ENCODE data around the gene CSRNP3. TPM values are rescaled to one million over a fixed set of nuclear protein-coding genes. Genes with fewer than 3 reads are reported as not detected.

Gene CSRNP3
- total and polyA plus RNA-seq, 2 donors (not counting 1 experiment from before 2014, with no cell fraction given), result not detected

DNA sequence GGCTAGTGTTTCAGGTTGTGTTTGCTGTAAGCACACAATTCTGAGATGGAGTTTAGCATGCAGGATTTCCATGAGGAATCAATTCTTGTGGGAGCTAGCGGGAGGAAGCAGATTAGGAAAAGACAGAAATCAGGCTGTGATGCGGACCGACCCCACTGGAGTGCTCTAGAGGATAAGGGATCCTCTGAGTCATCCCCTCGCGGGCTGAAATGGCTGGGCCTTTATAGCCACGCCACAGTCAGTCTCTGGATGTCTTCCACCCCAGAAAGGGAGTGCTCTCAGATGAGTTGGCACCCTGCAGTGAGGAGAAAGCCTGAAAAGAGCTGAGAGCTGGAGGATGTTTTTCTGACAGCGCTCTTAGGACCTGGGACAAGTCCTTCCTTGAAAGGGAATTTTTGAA, 222.1 kb downstream of the CSRNP3 start:
- no peak for DNase-seq
- no peak overlapping the region for H3K27ac Mint-ChIP-seq
- 97% methylated on average over 6 of the region's 7 CpGs for WGBS (ENCODE audit: insufficient coverage)
- no peaks in the 10 kb centered on the region for H3K4me1 Mint-ChIP-seq
- H3K9me3 Mint-ChIP-seq (ENCODE audit: insufficient read depth), result no peaks in the 10 kb centered on the region
- Histone ChIP-seq H3K79me2 (ENCODE audit: control insufficient read depth, insufficient read depth, low read length) (no peaks in the 10 kb centered on the region), H3K27me3 (replicated peaks in 1 of 4; ENCODE audit: control extremely low read depth in 1 of 4, control insufficient read depth in 3 of 4, insufficient read depth in 4 of 4, low read length in 3 of 4) (no peaks in the 10 kb centered on the region), H3K27ac (ENCODE audit: low read length in 2 of 2) (no peak overlapping the region), H3K4me3 (ENCODE audit: control extremely low read depth in 1 of 5, extremely low read depth in 1 of 5, insufficient read depth in 1 of 5, low read depth in 2 of 5, low read length in 4 of 5) (no peak overlapping the region), H3K9ac (ENCODE audit: low read length) (no peak overlapping the region), H3K4me1 (ENCODE audit: control insufficient read depth in 2 of 2, insufficient read depth in 2 of 2, low read length in 2 of 2) (no peaks in the 10 kb centered on the region), H3K4me2 (replicated peaks; ENCODE audit: low read depth, low read length, poor library complexity, severe bottlenecking) (no peak overlapping the region), H3K9me3 (ENCODE audit: control extremely low read depth in 1 of 3, control insufficient read depth in 2 of 3, insufficient read depth in 1 of 3, low read length in 2 of 3) (no peaks in the 10 kb centered on the region), H4K20me1 (ENCODE audit: control insufficient read depth, insufficient read depth, low read length, poor library complexity, severe bottlenecking) (no peaks in the 10 kb centered on the region), H2AFZ (ENCODE audit: insufficient read depth, low read depth, low read length, poor library complexity, severe bottlenecking) (no peak overlapping the region), H3K36me3 (replicated peaks in 1 of 2; ENCODE audit: control extremely low read depth in 1 of 2, control insufficient read depth in 1 of 2, extremely low read depth in 1 of 2, insufficient read depth in 2 of 2, low read length in 1 of 2) (no peaks in the 10 kb centered on the region)
- intact Hi-C loops (cut with micrococcal nuclease), result loop anchor here (10.0 kb wide), 2 partner anchors 127 to 697 kb away; no protein-coding TSS in a partner anchor
- no peak for ATAC-seq (ENCODE audit: low read depth)
- no peak overlapping the region for H3K4me3 Mint-ChIP-seq
- ChIA-PET POLR2A (no interaction called here), CTCF (interaction anchor here (2.1 kb wide), 1 partner anchor 183 kb away, joined by 6 read pairs; no protein-coding TSS in a partner anchor)
- TF ChIP-seq, protein P1, sequence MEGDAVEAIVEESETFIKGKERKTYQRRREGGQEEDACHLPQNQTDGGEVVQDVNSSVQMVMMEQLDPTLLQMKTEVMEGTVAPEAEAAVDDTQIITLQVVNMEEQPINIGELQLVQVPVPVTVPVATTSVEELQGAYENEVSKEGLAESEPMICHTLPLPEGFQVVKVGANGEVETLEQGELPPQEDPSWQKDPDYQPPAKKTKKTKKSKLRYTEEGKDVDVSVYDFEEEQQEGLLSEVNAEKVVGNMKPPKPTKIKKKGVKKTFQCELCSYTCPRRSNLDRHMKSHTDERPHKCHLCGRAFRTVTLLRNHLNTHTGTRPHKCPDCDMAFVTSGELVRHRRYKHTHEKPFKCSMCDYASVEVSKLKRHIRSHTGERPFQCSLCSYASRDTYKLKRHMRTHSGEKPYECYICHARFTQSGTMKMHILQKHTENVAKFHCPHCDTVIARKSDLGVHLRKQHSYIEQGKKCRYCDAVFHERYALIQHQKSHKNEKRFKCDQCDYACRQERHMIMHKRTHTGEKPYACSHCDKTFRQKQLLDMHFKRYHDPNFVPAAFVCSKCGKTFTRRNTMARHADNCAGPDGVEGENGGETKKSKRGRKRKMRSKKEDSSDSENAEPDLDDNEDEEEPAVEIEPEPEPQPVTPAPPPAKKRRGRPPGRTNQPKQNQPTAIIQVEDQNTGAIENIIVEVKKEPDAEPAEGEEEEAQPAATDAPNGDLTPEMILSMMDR (IDR thresholded peaks at IDR 0.05), result no peak
- no peak for TF ChIP-seq EZH2 (IDR thresholded peaks at IDR 0.05; ENCODE audit: borderline replicate concordance, insufficient read depth, low read depth, low read length, poor library complexity, severe bottlenecking)
- peaks cover 11% of the 10 kb centered on the region for H3K27me3 Mint-ChIP-seq

DNA sequence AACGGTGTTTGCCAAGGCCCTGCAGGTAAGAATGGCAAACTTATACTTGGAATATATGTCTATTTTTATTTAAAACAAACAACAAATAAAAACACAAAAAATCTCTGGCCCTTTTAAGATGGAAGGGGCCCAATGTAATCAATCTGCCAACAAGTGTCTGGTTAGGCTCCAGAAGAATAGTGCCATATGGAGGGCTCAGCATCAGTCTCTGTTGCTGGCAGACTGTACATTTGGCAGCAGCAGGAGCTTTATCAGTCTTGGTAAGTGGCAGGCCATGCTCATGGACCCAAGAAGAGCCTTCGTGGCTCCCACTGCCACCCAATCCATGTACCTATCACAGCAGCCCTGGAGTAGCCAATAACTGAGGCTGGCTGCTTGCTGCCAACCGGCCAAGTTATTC, 223.4 kb downstream of the CSRNP3 start:
- ChIA-PET POLR2A (no interaction called here), CTCF (interaction anchor here (1.3 to 2.1 kb wide), 2 partner anchors 9 to 182 kb away, joined by 3 to 6 read pairs; no protein-coding TSS in a partner anchor)
- ATAC-seq (ENCODE audit: low read depth) (no peak), DNase-seq (no peak)
- Mint-ChIP-seq H3K9me3 (ENCODE audit: insufficient read depth) (no peaks in the 10 kb centered on the region), H3K4me3 (no peak overlapping the region), H3K4me1 (no peaks in the 10 kb centered on the region), H3K27me3 (peaks cover 3% of the 10 kb centered on the region), H3K27ac (no peak overlapping the region)
- Histone ChIP-seq H3K27ac (ENCODE audit: low read length in 2 of 2) (no peak overlapping the region), H2AFZ (ENCODE audit: insufficient read depth, low read depth, low read length, poor library complexity, severe bottlenecking) (no peak overlapping the region), H3K27me3 (replicated peaks in 1 of 4; ENCODE audit: control extremely low read depth in 1 of 4, control insufficient read depth in 3 of 4, insufficient read depth in 4 of 4, low read length in 3 of 4) (no peaks in the 10 kb centered on the region), H3K9me3 (ENCODE audit: control extremely low read depth in 1 of 3, control insufficient read depth in 2 of 3, insufficient read depth in 1 of 3, low read length in 2 of 3) (no peaks in the 10 kb centered on the region), H3K9ac (ENCODE audit: low read length) (no peak overlapping the region), H3K36me3 (replicated peaks in 1 of 2; ENCODE audit: control extremely low read depth in 1 of 2, control insufficient read depth in 1 of 2, extremely low read depth in 1 of 2, insufficient read depth in 2 of 2, low read length in 1 of 2) (no peaks in the 10 kb centered on the region), H3K4me2 (replicated peaks; ENCODE audit: low read depth, low read length, poor library complexity, severe bottlenecking) (no peak overlapping the region), H4K20me1 (ENCODE audit: control insufficient read depth, insufficient read depth, low read length, poor library complexity, severe bottlenecking) (no peaks in the 10 kb centered on the region), H3K4me1 (ENCODE audit: control insufficient read depth in 2 of 2, insufficient read depth in 2 of 2, low read length in 2 of 2) (no peaks in the 10 kb centered on the region), H3K4me3 (ENCODE audit: control extremely low read depth in 1 of 5, extremely low read depth in 1 of 5, insufficient read depth in 1 of 5, low read depth in 2 of 5, low read length in 4 of 5) (no peak overlapping the region), H3K79me2 (ENCODE audit: control insufficient read depth, insufficient read depth, low read length) (no peaks in the 10 kb centered on the region)
- intact Hi-C loops (cut with micrococcal nuclease), result loop anchor here (10.0 kb wide), 2 partner anchors 128 to 698 kb away; no protein-coding TSS in a partner anchor
- TF ChIP-seq, protein P1 (IDR thresholded peaks at IDR 0.05), result no peak
- TF ChIP-seq EZH2 (IDR thresholded peaks at IDR 0.05; ENCODE audit: borderline replicate concordance, insufficient read depth, low read depth, low read length, poor library complexity, severe bottlenecking), result no peak
- 100% methylated on average over 1 of the region's 3 CpGs for WGBS (ENCODE audit: insufficient coverage)
